Nephron progenitor cell (in vitro differentiated cells): ENCODE results near the gene OR52E5.

Experiments used
- DNase-seq: peaks from one replicate; pipeline ENCODE4 v3.0.0; 2021
- H3K27ac Mint-ChIP-seq: 2 replicates; pipeline ENCODE4 v1.8.0; 2021; ENCODE audit warnings: mild to moderate bottlenecking, moderate library complexity, mixed read lengths
- H3K27me3 Mint-ChIP-seq: 2 replicates; pipeline ENCODE4 v1.8.0; 2021; ENCODE audit warnings: mild to moderate bottlenecking, low read depth, mixed read lengths; ENCODE audit not compliant: poor library complexity
- H3K36me3 Mint-ChIP-seq: 2 replicates; pipeline ENCODE4 v1.8.0; 2021; ENCODE audit warnings: low read depth, mixed read lengths
- H3K4me1 Mint-ChIP-seq: 2 replicates; pipeline ENCODE4 v1.8.0; 2021; ENCODE audit warnings: mixed read lengths
- H3K4me3 Mint-ChIP-seq: 2 replicates; pipeline ENCODE4 v1.8.0; 2021; ENCODE audit warnings: mild to moderate bottlenecking, moderate library complexity, mixed read lengths
- H3K9me3 Mint-ChIP-seq: 2 replicates; pipeline ENCODE4 v1.8.0; 2021; ENCODE audit warnings: mild to moderate bottlenecking, moderate library complexity, mixed read lengths
- CTCF ChIP-seq: fragments of 200-600 bp; sonication (generic); IDR thresholded peaks from 2 replicates; pipeline ENCODE4 v1.5.0; 2021; ENCODE audit warnings: antibody characterized with exemption

OR52E5 gene

GRCh38 chr11:5937868-5938602 is 45.0 kb downstream of the OR52E5 start:
- H3K27me3 Mint-ChIP-seq = peaks cover 5% of the 10 kb centered on the region
- H3K4me3 Mint-ChIP-seq = no peak overlapping the region
- no peaks in the 10 kb centered on the region for H3K36me3 Mint-ChIP-seq
- no peak overlapping the region for H3K27ac Mint-ChIP-seq
- TF ChIP-seq CTCF = no peak
- H3K4me1 Mint-ChIP-seq = no peaks in the 10 kb centered on the region
- peaks cover 44% of the 10 kb centered on the region for H3K9me3 Mint-ChIP-seq
- DNase-seq = no peak

DNA sequence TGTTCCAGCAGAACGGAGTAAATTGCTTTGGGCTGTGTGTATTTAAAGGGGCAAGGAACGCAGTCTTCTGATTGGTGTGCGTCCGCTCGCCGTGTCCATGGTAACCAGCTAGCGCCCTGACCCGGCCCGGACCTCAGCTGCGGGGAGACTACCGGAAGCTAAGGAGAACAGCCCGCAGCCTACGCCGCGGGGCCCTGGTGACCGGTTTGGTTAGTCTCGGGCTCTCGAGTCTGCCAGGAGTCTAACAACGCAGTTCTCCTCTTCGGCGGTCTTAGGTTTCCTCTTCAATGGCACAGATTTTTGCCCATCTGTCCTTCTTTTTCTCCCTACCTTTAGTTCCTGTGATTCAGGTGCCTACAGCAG is 45.6 kb downstream of the OR52E5 start:
- peaks cover 38% of the 10 kb centered on the region for H3K9me3 Mint-ChIP-seq
- H3K27me3 Mint-ChIP-seq = no peaks in the 10 kb centered on the region
- no peak for TF ChIP-seq CTCF

DNA sequence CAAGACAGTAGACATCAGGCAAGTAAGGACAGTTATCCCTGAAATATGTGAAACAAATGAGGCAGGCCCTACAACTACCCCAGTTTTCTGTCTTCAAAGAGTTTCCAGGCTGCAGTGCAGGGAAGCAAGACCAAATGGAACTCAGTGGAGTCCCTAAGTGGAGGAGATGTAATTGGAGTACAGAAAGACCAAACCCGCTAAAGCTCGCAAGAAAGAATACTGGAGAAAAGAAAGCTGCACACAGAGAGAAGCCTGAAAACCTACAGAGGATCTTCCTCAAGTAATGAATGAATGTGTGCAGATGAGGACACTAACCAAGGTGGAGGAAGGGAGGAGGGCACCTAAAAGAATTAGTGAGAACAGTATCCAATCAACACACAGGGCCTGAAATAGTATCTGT is 47.7 kb downstream of the OR52E5 start:
- no peak for DNase-seq
- no peaks in the 10 kb centered on the region for H3K4me1 Mint-ChIP-seq
- peaks cover 4% of the 10 kb centered on the region for H3K27me3 Mint-ChIP-seq
- H3K27ac Mint-ChIP-seq = no peak overlapping the region
- no peak for TF ChIP-seq CTCF
- H3K36me3 Mint-ChIP-seq = no peaks in the 10 kb centered on the region
- no peak overlapping the region for H3K4me3 Mint-ChIP-seq
- H3K9me3 Mint-ChIP-seq = peaks cover 30% of the 10 kb centered on the region

More for the DNA sequence above, 45.6 kb downstream of the OR52E5 start:
- Mint-ChIP-seq H3K36me3 (no peaks in the 10 kb centered on the region), H3K4me3 (no peak overlapping the region), H3K27ac (no peak overlapping the region), H3K4me1 (no peaks in the 10 kb centered on the region)
- no peak for DNase-seq

DNA sequence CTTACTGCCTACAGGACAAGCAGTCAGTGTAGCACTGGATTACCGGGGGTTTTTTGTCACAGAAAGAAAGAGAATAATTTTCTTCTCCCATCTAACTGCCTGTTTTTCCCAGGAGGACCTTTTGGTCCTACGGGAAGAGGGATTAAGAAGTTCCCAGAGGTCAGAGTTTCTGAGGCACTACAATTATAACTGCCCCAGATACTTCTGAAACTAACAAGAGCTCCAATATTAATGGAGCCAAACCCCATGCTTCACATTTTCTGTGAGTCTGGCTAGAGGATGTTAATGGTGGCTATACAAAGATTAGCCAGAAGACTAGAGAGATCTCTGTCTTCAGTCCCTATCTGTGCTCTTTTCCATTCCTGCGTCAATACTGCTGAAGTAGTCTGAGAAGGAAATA is 48.9 kb downstream of the OR52E5 start, which contains the start of gene OR56A3:
Gene OR56A3 (plus strand): TSS at position 301 of the 400 bp plus-strand sequence. CDS start 5,096 bp downstream, outside the sequence.
- H3K4me3 Mint-ChIP-seq = no peak within 1 kb of the TSS
- no peaks in the 10 kb centered on the region for H3K36me3 Mint-ChIP-seq
- no peak within 1 kb of the TSS for H3K27ac Mint-ChIP-seq
- H3K4me1 Mint-ChIP-seq = no peaks in the 10 kb centered on the region
- TF ChIP-seq CTCF = no peak
- peaks cover 4% of the 10 kb centered on the region for H3K27me3 Mint-ChIP-seq
- DNase-seq = no peak
- H3K9me3 Mint-ChIP-seq = peaks cover 19% of the 10 kb centered on the region
